GM19372 (cell line): ENCODE data around the gene JARID2.

Source experiments
- ATAC-seq: cut with Tn5 transposase; IDR thresholded peaks from one replicate; pipeline ENCODE4 v1.9.1; 2021; ENCODE audit warnings: mild to moderate bottlenecking, low read depth, moderate library complexity; ENCODE audit not compliant: unreplicated experiment

The JARID2 gene

DNA sequence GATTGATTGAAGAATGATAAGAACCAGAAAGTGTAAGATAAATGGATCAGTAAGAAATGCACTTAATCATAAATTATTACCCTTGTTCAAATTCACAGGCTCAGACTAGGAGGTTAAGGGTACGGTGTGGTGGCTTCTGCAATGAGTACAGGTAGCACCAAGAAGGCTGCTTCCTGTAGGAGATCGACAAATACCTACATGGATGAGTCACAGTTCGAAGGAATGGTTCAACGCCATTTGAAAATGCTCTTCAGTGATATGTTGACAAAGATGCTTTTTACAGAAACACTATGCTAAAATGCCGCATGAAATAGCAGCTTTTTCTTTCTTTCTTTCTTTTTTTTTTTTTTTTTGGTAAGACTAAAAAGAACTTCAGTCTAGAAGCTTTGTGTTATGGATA is 300.7 kb downstream of the JARID2 start:
- no peak for ATAC-seq

DNA sequence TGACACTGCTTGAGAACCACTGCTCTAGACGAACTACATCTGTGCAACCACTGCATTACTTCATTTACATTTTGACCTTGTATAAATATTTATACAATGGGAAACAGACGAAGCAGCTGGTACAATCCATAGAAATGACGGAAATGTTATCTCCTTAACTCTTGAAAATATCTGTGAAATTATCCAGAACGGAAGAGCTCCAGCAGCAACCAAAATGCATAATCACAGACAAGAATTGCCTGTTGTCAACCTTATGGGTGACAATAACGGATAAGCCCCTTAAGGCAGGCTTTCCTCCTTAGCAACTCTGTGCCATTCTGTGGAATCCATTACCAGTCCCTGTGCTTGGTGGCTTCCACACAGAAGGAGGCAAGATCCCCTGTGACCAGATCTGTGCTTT is 301.5 kb downstream of the JARID2 start:
- ATAC-seq: no peak

DNA sequence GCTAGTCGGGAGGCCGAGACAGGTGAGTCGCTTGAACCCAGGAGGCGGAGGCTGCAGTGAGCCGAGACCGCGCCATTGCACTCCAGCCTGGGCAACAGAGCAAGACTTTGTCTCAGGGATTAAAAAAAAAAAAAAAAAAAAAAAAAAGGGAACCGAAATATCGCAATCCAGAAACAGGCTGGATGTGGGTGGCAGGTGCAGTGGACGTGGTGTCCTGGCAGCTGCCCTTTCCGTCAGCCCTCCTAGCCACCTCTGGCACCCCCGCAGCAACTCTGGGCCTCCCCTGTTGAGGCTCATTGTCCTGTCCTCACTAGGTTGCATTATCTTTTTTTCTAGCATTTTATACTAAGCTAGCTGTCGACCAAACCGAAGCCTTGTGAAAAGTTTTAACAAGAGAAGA is 303.5 kb downstream of the JARID2 start:
- ATAC-seq: no peak

DNA sequence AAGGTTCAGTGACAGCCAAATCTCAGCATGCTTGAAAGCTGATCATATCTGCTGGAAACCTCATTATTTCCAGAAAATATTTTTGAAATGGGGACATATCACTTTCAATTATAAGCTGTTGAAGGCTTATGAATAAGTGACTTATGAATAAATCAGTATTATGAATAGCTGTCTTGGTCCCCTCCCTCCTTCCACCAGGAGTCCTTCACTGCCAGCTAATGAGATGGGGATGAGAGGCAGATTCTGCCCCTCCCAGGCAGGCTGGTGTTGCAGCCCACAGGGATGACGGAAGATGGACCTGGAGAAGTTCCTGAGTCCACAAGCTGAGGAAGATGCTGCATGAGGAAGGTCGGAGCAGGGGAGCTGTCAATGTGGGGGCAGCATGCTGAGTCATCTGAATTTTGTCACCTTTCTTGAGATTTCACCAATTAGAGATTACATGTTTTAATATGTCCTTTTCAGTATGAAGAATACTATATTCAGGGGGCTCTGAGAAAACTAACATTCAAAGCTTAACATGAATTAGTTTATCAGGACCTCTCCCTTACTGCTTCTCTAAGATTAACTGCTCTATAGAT is 304.8 kb downstream of the JARID2 start:
- ATAC-seq: no peak

DNA sequence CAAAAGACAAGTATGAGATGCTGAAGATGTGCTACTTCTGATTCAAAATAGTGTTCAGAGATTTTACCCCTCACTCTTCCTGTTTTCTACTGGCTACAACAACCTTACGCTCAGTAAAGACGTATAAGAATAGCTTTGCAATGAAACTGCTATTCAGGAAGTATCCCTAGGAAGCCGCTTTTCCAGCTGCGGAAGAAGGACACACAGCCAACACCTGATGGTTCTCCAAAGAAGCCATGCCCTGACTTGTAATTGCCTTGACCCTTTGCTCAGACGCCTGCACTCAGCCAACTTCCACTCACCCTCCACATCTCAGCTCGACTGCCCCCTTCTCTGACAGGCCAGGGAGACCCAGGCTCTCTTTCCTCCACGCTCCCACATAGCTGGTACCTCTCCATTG is 305.4 kb downstream of the JARID2 start:
- ATAC-seq: no peak

DNA sequence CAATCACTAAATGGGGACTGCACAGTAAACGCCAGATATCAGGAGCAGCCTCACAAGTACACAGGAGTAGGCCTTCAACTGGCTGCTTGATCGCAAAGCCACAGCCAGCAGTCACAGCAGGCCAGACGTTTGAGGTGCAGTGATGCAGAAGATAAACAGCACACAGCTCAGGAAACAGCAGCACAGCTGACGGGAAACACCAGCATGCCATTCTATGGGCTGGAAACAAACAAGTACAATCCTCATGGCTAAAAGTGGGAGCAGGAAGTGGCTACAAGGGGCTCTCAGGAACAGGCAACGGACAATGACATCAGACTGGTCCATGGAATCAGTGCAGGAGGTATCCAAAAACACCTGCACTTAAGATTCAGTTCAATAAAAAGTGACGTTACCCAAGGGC is 305.9 kb downstream of the JARID2 start:
- no peak for ATAC-seq

DNA sequence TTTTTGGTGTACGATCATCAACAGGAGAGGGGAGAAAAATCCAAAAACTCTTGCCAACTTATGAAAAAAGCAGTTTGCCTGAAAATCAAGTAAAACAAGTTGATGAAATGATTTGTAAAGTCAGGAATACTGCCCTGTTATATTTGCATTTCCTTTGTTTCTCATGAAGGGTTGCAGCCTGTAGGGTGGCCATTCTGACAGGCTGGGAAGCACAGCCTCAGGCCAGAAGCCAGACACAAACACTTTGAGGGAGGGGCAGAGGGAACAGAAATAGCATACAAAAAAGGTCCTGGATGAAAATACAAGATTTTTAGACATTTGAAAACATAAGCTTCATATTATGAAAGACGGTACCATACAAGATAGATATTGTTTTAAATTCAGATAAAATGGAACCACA is 307.2 kb downstream of the JARID2 start:
- no peak for ATAC-seq

DNA sequence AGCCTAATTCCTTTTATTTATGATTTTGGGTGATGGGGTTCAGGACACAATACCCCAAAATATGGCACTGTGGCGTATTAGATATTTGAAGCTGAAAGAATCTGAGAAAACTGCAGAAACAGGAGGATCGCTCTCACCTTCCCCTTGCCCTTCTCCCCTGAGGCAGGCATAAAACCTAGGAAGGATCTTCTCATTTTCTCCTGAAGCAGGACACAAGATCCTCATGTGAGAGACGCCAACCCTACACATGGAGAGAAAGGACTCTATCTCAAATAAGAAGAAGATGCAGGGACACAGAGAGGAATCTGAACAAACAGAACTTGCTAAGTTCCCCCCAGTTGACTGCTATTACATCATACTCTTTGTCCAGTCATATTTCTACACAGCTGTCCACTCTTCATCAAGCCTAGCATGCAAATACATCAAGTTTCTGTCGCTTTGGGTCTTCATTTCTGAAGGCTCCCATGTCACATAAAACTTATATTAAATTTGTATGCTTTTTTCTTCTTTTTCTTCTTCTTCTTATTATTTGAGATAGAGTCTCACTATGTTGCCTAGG is 307.9 kb downstream of the JARID2 start:
- ATAC-seq: no peak

DNA sequence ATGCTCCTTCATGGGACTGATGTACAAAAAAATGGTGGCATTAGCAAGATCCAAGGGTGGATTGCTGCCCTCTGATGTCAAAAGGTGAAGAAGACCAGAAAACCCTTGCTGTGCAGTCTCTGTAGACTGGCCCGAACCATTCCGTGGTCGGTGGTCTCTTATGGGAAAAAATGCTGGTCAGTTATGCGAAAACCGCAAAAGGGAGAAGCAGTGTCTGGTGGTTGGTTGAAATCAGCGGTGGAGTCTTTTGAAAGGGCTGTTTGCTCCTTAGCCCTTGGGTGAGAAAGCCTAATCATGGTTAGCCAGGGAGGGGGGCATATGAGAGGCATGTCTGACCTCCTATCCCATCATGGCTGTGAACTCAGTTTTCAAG is 308.8 kb downstream of the JARID2 start:
- no peak for ATAC-seq

DNA sequence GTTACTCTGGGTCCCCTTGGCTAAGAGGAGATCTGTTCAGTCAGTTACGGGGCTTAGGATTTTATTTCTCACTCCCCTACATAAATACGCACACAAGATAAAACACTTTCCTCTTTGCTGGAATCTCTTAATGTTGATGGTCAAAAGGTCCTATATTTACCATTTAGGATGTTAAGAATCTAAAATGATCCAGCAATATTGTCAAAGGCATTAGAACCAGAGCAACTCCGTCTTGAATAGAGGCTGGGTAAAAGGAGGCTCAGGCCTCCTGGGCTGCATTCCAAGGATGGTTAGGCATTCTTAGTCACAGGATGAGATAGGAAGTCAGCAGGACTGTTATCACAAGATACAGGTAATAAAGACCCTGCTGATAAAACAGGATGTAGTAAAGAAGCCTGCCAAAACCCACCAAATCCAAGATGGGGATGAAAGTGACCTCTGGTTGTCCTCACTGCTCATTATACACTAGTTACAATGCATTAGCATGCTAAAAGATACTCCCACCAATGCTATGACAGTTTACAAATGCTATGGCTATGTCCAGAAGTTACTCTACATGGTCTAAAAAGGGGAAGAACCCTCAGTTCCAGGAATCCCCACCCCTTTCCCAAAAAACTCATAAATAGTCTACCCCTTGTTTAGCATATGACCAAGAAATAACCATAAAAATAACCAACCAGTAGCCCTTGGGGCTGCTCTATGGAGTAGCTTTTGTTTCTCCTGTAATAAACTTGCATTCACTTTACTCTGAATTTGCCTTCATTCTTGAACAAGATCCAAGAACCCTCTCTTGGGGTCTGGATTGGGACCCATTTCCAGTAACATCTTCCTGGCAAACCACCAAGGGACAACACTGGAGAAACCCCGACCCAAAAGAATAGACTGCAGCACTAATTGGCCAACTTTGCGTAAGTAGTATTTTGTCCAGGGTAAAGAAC is 309.5 kb downstream of the JARID2 start:
- ATAC-seq: no peak

DNA sequence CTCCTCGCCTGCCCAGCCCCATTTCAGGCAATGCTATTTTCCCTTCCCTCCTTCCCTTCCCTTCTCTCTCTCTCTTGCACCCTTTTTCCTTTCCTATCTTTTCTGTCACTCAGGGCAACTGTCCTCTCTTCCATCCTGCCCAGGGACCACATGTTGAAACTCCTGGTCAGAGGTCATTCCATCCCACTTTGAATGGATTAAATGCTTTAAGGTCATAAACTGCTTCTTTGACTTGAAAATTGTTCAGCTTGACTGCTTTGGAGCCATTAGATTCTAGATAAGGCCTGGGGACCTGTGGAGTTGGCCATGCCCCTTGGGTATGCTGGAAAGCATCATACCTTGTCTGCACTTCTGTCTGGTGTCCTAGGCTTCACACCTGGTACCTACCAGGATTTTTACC is 310.8 kb downstream of the JARID2 start:
- no peak for ATAC-seq

DNA sequence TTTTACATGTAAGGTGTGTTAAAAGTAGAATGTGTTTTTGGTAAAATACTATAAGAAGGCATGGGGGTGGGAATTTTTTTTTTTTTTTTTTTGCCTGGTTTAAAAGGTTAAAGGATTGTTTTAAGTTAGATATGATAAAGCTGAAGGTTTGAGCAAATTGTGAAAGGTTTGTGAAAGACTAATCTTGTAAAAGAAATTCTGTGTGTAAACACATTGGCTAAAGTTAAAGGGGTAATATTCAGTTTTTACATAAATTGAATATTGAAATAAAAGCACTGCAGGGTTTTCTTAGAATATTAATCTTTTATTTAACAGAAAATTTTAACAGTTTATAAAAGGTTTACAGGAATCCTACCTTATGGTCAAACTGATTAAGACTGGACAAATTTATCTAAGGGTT is 311.3 kb downstream of the JARID2 start:
- ATAC-seq: no peak

DNA sequence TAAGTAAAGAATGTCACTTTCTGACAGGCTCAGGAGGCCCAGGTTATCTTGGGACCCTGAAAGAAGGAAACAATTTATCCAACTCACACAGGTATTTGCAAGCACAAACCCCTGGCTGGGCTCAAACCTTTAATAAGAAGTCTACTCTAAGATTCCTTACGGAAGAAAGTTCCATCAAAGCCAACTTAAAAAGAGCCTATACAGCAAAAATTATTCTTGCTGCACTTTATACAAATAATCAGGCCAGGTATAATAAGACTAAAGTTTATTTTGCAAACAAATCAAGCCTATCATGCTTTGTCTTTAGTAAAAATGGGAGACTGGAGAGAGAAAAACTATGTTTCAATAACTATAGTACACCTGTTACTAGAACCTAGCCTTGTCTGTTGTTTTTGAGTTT is 314.8 kb downstream of the JARID2 start:
- ATAC-seq: no peak

DNA sequence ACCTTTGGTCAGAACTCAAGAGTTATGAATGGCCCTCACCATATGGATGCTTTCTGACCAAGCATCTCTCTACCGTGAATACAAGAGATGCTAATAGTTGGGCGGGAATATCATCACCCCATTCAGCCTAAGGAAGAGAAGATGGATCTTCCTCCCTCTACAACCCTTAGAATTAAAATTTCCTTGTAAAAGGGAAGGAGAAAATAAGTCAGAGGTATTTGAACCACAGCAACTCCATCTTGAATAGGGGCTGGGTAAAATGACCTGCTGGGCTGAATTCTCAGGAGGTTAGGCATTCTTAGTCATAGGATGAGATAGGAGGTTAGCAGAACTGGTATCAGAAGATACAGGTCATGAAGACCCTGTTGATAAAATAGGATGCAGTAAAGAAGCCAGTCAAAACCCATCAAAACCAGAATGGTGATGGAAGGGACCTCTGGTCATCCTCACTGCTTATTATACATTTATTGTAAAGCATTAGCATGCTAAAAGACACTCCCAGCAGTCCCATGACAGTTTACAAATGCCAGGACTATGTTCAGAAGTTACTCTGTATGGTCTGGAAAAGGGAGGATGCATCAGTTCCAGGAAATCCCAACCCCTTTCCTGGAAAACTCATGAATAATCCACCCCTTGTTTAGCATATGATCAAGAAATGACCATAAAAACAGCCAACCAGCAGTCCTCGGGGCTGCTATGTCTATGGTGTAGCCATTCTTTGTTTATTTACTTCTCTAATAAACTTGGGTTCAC is 315.8 kb downstream of the JARID2 start:
- ATAC-seq: no peak

DNA sequence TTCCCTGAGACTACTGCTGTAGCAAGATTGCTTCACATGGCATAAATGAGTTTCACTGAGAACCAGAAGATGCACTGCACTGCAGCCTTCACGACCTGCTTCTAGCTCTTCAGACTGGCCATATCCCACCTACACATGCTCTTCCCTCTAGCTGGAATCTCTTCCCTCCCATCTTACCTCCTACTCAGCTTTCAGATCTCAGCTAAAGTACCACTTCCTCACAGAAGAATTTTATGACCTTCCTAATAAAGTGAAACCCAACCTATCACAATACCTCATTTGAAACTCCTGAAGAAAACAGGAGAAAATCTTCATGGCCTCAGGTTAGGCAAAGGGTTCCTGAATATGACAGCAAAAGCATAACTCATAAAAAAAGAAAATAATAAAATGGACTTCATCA is 317.1 kb downstream of the JARID2 start:
- no peak for ATAC-seq

DNA sequence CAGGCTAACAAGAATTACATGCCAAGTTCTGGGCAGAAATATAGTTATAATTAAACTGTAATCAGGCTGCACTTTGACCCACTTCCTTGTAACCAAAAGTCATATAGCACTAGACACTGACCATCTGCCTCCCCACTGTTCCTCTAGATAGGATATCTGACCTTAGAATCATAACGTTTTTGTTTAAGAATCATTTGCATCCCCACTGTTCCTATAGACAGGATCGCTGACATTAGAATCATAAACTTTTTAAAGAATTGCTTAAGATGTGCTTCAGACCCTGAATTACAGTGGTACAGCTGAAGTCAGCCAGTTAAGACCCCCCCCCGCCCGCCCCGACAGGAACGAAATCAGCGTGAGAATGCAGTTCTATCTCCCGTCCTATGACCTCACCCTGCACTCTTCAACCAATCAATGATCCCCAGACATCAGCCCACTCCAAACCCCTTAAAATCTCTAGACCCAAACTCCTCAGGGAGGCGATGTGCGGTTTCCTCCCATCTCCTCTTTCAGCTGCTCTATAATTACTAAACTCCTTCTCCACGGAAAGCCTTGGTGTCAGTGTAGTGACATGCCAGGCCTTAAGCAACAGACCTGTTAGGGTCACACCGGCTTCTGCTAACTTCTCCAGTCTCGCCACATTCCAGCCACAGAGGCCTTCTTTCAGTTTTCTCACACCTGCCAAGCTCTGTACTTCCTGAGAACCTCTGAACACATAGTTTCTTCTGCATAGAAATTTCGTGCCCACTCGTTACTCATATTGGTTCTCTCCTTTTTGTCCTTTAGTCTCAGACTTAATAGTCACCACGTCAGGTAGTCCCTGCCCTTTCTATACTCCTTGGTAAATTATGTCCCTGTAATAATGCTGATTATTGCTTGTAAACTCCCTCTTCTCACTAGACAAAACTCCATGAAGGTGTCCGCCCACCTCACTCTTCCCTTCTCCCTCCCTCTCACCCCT is 323.4 kb downstream of the JARID2 start:
- ATAC-seq: no peak

DNA sequence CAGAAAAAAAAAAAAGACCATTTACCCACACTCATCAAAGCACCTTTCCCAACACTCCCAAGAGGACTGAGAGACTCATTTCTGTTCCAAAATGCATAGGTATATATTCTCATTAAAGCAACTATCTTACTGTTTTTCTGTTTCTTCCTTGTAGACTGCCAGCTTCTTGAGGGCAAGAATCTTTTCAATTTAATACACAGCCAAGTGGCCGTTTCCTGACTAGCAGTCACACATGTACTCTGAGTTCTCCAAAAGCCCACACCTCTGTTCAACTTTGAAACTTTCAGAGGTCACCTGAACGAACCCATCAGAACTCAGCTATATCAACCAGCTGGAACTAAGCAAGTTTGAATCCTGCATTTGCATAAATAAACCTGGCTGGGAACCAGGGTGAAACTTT is 324.3 kb downstream of the JARID2 start:
- no peak for ATAC-seq
